Measurements from ENCODE around the gene FAT1.

FAT1 gene

GRCh38 chr4:186725469-186726425, 2.1 kb upstream of the FAT1 start:
- no peak for DNase-seq (ENCODE audit: low read depth, low spot score)

- DNase-seq (ENCODE audit: low read depth, low spot score): no peak
Measured at GRCh38 chr4:186724864-186725468, 1.3 kb upstream of the FAT1 start.

GRCh38 chr4:186724058-186724863, 605 bp upstream of the FAT1 start:
- no peak for DNase-seq (ENCODE audit: low read depth, low spot score)

- no peak for DNase-seq (ENCODE audit: low read depth, low spot score)
Measured at GRCh38 chr4:186722796-186723291, 812 bp downstream of the FAT1 start.

- DNase-seq (ENCODE audit: low read depth, low spot score): no peak
Measured at GRCh38 chr4:186719925-186720694, 3.5 kb downstream of the FAT1 start.

- DNase-seq (ENCODE audit: low read depth, low spot score): no peak
Measured at GRCh38 chr4:186717556-186717955, 6.1 kb downstream of the FAT1 start.

- no peak for DNase-seq (ENCODE audit: low read depth, low spot score)
Measured at GRCh38 chr4:186715077-186715476, 8.6 kb downstream of the FAT1 start.

- no peak for DNase-seq (ENCODE audit: low read depth, low spot score)
Measured at GRCh38 chr4:186714006-186714675, 9.5 kb downstream of the FAT1 start.

- DNase-seq (ENCODE audit: low read depth, low spot score): no peak
Measured at GRCh38 chr4:186712690-186713089, 11.0 kb downstream of the FAT1 start.

- no peak for DNase-seq (ENCODE audit: low read depth, low spot score)
Measured at GRCh38 chr4:186710521-186711119, 13.0 kb downstream of the FAT1 start.

GRCh38 chr4:186709517-186709916, 14.1 kb downstream of the FAT1 start:
- DNase-seq (ENCODE audit: low read depth, low spot score): no peak

GRCh38 chr4:186708554-186708953, 15.1 kb downstream of the FAT1 start:
- no peak for DNase-seq (ENCODE audit: low read depth, low spot score)

GRCh38 chr4:186707996-186708395, 15.7 kb downstream of the FAT1 start:
- DNase-seq (ENCODE audit: low read depth, low spot score): no peak

- no peak for DNase-seq (ENCODE audit: low read depth, low spot score)
Measured at GRCh38 chr4:186707574-186707973, 16.1 kb downstream of the FAT1 start.

- DNase-seq (ENCODE audit: low read depth, low spot score): no peak
Measured at GRCh38 chr4:186704057-186704456, 19.6 kb downstream of the FAT1 start.

GRCh38 chr4:186703510-186703909, 20.1 kb downstream of the FAT1 start:
- no peak for DNase-seq (ENCODE audit: low read depth, low spot score)

GRCh38 chr4:186702940-186703339, 20.7 kb downstream of the FAT1 start:
- DNase-seq (ENCODE audit: low read depth, low spot score): no peak

GRCh38 chr4:186702297-186702696, 21.4 kb downstream of the FAT1 start:
- no peak for DNase-seq (ENCODE audit: low read depth, low spot score)

- DNase-seq (ENCODE audit: low read depth, low spot score): no peak
Measured at GRCh38 chr4:186701788-186702187, 21.9 kb downstream of the FAT1 start.

- DNase-seq (ENCODE audit: low read depth, low spot score): no peak
Measured at GRCh38 chr4:186701273-186701672, 22.4 kb downstream of the FAT1 start.

Measured in brain pericyte (primary cell).